Endothelial cell of umbilical vein (primary cell): ENCODE results near the gene SCIN.

Experiments
- JUN ChIP-seq: IDR thresholded peaks from 2 replicates; pipeline ENCODE4 v1.6.1; 2011; ENCODE audit warnings: borderline replicate concordance, low read depth; ENCODE audit not compliant: insufficient read length, insufficient read depth
- POLR2A ChIP-seq: IDR thresholded peaks from 2 replicates; pipeline ENCODE4 v1.6.1; 2012; ENCODE audit warnings: low read depth, mild to moderate bottlenecking, control low read depth, low read length
- TF ChIP-seq, protein P1 (sequence below), 2 donors: IDR thresholded peaks; 1 replicate in 1 of 2; 2 replicates in 1 of 2; pipeline ENCODE4 v1.5.1; 2011; ENCODE audit warnings: low read length in 2 of 2, mild to moderate bottlenecking in 2 of 2, moderate library complexity in 2 of 2, control low read depth in 1 of 2, inconsistent platforms in 1 of 2, low read depth in 1 of 2; ENCODE audit not compliant: insufficient read depth in 1 of 2; ENCODE audit errors: extremely low read depth in 1 of 2

DNA sequence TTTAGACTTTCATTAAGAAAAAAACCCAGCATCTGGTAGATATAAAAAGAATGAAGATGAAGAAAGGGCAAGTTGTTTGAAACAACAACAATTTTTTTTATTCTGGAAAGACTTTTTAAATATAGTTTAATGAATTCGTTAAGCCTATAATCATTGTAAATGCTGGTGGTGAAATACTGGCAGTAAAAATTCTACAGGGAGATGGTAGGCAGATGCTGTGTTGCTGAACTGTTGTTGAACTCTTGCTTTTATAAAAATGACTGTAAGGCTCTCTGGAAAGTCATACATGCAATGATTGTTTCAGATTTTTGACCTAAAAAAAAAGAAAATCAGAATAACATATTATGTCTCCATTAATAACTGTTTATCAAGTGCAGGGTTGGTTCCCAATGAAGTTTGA is 39.0 kb downstream of the SCIN start:
- TF ChIP-seq JUN: no peak
- TF ChIP-seq, protein P1, sequence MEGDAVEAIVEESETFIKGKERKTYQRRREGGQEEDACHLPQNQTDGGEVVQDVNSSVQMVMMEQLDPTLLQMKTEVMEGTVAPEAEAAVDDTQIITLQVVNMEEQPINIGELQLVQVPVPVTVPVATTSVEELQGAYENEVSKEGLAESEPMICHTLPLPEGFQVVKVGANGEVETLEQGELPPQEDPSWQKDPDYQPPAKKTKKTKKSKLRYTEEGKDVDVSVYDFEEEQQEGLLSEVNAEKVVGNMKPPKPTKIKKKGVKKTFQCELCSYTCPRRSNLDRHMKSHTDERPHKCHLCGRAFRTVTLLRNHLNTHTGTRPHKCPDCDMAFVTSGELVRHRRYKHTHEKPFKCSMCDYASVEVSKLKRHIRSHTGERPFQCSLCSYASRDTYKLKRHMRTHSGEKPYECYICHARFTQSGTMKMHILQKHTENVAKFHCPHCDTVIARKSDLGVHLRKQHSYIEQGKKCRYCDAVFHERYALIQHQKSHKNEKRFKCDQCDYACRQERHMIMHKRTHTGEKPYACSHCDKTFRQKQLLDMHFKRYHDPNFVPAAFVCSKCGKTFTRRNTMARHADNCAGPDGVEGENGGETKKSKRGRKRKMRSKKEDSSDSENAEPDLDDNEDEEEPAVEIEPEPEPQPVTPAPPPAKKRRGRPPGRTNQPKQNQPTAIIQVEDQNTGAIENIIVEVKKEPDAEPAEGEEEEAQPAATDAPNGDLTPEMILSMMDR (IDR thresholded peaks at IDR 0.05; ENCODE audit: extremely low read depth in 1 of 2, insufficient read depth in 1 of 2, low read depth in 1 of 2, low read length in 2 of 2): no peak
- no peak for TF ChIP-seq POLR2A
